NT2/D1 (cell line): Measurements from ENCODE around the gene GLT8D1.

Experiments used
- DNase-seq: peaks from one replicate; pipeline ENCODE4 v3.0.0-alpha.2; 2011; ENCODE audit warnings: low read depth, low spot score
- H3K27me3 ChIP-seq: 2 replicates; pipeline ENCODE4 v1.6.0; 2011; ENCODE audit warnings: mild to moderate bottlenecking; ENCODE audit not compliant: insufficient read length, insufficient read depth
- H3K36me3 ChIP-seq: 2 replicates; pipeline ENCODE4 v1.6.1; 2011; ENCODE audit warnings: mild to moderate bottlenecking, low read length, mixed read lengths; ENCODE audit not compliant: insufficient read depth, insufficient read length
- H3K4me1 ChIP-seq: 2 replicates; pipeline ENCODE4 v1.5.1; 2011; ENCODE audit not compliant: insufficient read depth, insufficient read length
- H3K4me3 ChIP-seq: 2 replicates; pipeline ENCODE4 v1.5.1; 2011; ENCODE audit warnings: low read depth; ENCODE audit not compliant: insufficient read length
- H3K9ac ChIP-seq: 2 replicates; pipeline ENCODE4 v1.6.0; 2011; ENCODE audit warnings: low read depth; ENCODE audit not compliant: insufficient read length
- H3K9me3 ChIP-seq: 2 replicates; pipeline ENCODE4 v1.5.1; 2011; ENCODE audit warnings: mild to moderate bottlenecking, low read length; ENCODE audit not compliant: insufficient read depth
- SUZ12 ChIP-seq: IDR thresholded peaks from 2 replicates; pipeline ENCODE4 v1.6.1; 2011; ENCODE audit not compliant: insufficient read length, insufficient read depth; ENCODE audit errors: extremely low read depth
- YY1 ChIP-seq: IDR thresholded peaks from 2 replicates; pipeline ENCODE4 v1.6.1; 2011; ENCODE audit not compliant: insufficient read length, insufficient read depth
- ZNF274 ChIP-seq: IDR thresholded peaks from 2 replicates; pipeline ENCODE4 v1.6.1; 2011; ENCODE audit warnings: mild to moderate bottlenecking, low read depth, low read length

The GLT8D1 gene, protein sequence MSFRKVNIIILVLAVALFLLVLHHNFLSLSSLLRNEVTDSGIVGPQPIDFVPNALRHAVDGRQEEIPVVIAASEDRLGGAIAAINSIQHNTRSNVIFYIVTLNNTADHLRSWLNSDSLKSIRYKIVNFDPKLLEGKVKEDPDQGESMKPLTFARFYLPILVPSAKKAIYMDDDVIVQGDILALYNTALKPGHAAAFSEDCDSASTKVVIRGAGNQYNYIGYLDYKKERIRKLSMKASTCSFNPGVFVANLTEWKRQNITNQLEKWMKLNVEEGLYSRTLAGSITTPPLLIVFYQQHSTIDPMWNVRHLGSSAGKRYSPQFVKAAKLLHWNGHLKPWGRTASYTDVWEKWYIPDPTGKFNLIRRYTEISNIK

DNA sequence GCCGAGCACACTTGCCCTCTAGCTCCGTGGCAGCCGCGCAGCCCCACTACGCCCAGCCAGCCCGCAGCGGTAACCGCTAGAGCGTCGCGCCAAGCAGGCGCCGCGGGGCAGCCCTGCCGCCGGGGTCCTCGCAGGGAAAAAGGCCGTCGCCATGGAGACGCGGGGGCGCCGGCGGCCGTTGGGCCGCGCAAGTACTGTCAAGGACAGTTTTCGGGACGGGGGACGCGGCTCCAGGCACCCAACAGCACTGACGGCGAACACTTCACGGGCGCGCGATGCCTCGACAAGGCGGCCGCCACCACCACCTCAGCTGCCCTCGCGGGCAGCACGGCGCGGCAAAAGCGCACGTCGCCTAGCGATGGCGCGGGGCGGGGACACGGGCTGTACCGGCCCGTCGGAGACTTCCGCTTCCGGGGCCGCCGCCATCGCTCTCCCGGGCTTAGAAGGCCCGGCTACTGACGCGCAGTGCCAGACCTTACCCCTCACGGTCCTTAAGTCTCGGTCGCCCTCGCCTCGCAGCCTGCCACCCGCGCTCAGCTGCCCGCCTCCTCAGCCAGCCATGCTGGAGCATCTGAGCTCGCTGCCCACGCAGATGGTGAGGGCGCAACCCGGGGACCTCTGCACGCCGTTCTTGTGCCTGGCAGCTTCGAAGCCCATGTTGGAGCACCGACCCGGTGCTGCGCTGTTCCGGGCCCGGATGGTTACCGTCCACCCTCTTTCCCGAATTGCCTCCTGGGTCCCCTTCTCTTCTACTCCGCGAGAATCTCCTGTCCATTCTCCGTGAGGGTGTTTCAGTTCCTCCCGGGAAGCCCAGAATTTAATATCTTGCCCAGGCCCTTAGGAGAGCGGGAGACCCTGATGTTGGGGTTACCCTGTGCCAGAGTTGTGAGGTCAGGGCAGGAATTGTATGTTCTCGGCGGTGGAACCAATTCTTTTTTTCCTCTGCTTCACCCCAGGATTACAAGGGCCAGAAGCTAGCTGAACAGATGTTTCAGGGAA, at the start of gene GLT8D1, which contains the start of gene SPCS1:
Gene GLT8D1, minus strand, starts transcription at position 104 of the 999 bp plus-strand sequence. CDS start 5,331 bp downstream, outside the sequence.
Gene SPCS1, plus strand, starts transcription at position 419 of the 999 bp plus-strand sequence. Its CDS starts 141 bp downstream, at position 560.
- peak; percentile 72 for DNase-seq
- H3K4me1 ChIP-seq, result peaks cover 2% of the 10 kb centered on the region
- peaks cover 38% of the 10 kb centered on the region for H3K36me3 ChIP-seq
- peak within 1 kb of the TSS; percentile 97 for H3K9ac ChIP-seq
- TF ChIP-seq YY1 (peak; percentile 63), SUZ12 (no peak)
- H3K27me3 ChIP-seq, result no peaks in the 10 kb centered on the region
- H3K4me3 ChIP-seq, result peak within 1 kb of the TSS; percentile 98
- no peaks in the 10 kb centered on the region for H3K9me3 ChIP-seq

DNA sequence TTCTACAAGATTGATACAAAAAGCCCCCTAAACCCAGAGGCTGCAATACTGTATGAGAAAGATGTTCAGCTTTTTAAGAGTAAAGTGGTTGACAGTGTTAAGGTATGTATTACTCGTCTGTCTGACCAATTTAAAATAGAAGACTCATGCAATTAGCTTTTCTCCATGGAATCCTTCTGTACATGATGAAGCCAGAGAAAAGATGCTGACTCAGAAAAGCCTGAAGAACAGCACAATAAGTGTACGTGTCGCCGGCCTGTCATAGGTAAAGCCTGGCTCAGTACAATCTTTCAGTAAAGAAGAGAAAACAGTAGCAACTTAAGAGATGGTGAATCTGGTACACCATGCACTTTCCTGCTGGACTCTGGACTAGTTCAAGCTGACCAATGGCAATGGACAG, 48.8 kb upstream of the GLT8D1 start:
- no peaks in the 10 kb centered on the region for H3K27me3 ChIP-seq
- H3K4me1 ChIP-seq, result no peaks in the 10 kb centered on the region
- peaks cover 72% of the 10 kb centered on the region for H3K36me3 ChIP-seq
- DNase-seq, result no peak
- no peak overlapping the region for H3K4me3 ChIP-seq
- H3K9ac ChIP-seq, result no peak overlapping the region
- TF ChIP-seq ZNF274 (no peak), YY1 (no peak), SUZ12 (no peak)
- H3K9me3 ChIP-seq, result no peaks in the 10 kb centered on the region

DNA sequence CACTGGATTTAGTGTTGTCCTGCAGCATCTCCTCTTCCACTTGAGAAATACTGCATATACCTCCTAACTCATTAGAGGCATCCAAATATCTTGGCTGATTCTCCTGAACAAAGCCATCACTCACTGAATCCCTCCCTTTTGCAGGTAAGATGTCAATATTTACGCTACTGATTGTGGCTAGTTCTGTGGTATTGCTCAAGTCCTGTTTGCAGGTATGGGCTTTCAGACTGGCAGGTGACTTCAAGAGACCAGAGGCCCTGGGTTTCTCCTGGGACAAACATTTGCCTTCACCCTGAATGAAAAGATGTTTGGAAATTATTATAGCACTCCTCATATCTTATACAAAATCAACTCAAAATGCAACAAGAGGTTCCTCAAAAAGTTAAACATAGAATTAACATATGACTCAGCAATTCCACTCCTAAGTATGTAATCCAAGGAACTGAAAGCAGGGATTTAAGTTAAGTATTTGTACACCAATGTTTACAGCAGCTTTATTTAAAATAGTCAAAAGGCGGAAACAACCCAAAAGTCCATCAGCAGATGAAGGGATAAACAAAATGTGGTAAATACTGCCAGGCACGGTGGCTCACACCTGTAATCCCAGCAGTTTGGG, 46.6 kb upstream of the GLT8D1 start:
- no peak for DNase-seq
- no peaks in the 10 kb centered on the region for H3K9me3 ChIP-seq
- TF ChIP-seq ZNF274 (no peak), SUZ12 (no peak), YY1 (no peak)
- no peak overlapping the region for H3K4me3 ChIP-seq
- peaks cover 75% of the 10 kb centered on the region for H3K36me3 ChIP-seq
- no peaks in the 10 kb centered on the region for H3K4me1 ChIP-seq
- no peaks in the 10 kb centered on the region for H3K27me3 ChIP-seq
- no peak overlapping the region for H3K9ac ChIP-seq

DNA sequence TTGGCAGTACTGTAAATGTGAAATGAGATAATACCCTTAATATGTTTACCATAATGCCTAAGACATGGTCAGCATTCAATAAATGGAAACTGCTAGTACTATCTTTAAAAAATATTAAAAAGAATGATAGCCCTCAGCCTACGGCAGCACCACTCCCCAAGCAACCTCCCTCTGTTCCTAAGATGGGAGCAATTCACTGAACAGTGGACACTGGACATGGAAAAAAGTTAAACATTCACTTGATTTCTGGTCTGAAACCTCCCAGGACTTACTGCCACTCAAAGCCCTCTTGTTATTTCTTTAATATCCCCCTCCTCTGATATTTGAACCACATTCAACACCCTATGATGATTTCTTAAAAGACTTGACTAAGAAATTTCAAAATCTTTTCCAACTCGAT, 38.1 kb upstream of the GLT8D1 start:
- no peak overlapping the region for H3K9ac ChIP-seq
- H3K4me3 ChIP-seq, result no peak overlapping the region
- peaks cover 87% of the 10 kb centered on the region for H3K36me3 ChIP-seq
- H3K9me3 ChIP-seq, result no peaks in the 10 kb centered on the region
- no peak for DNase-seq
- no peaks in the 10 kb centered on the region for H3K4me1 ChIP-seq
- no peaks in the 10 kb centered on the region for H3K27me3 ChIP-seq
- TF ChIP-seq SUZ12, result no peak
- no peak for TF ChIP-seq YY1
- no peak for TF ChIP-seq ZNF274

DNA sequence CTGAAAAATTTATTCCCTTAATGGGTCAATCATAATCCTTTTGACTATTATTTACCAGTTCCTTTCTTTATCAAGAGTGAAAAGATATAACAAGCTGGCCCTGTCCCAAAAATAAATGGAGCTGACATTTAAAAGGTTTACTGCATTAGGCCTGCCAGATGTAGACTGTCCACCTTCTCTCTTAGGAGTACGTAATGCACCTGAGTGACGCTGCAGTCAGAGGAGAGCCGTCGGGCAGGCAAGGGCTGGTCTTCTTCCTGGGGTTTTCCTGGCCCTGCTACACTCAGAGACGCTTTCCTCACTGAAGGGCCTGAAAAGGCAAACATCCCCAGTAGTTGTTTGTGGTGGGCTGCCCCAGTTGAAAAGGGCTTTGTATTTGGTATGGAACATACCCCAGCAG, 37.6 kb upstream of the GLT8D1 start:
- Histone ChIP-seq H3K36me3 (peaks cover 86% of the 10 kb centered on the region), H3K27me3 (no peaks in the 10 kb centered on the region), H3K9me3 (no peaks in the 10 kb centered on the region), H3K4me3 (no peak overlapping the region), H3K9ac (no peak overlapping the region), H3K4me1 (no peaks in the 10 kb centered on the region)
- TF ChIP-seq SUZ12 (no peak), YY1 (no peak), ZNF274 (no peak)
- DNase-seq, result no peak

DNA sequence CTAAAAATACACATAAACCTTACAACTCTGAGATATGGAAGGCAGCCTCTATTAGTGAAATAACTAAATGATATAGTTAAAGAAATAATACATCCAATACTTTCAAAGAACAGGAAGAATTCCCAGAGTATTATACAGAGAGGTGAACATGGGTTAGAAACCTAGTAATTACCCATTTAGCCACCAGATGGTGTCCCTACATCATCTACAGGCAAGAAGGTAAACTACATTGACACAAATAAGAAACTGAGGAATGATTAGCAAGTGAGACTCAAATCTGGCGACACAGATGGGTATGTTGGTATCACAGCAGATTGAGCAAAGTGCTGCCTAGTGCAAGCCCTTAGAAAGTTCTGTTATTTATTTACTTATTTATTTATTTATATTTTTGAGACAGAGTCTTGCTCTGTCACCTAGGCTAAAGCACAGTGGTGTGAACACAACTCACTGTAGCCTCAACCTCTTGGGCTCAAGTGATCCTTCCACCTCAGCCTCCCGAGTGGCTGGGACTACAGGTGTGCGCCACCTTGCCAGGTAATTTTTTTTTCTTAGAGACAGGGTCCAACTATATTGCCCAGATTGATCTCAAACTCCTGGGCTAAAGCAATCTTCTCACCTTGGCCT, 36.9 kb upstream of the GLT8D1 start:
- TF ChIP-seq YY1, result no peak
- no peak for TF ChIP-seq ZNF274
- TF ChIP-seq SUZ12, result no peak
- Histone ChIP-seq H3K4me1 (no peaks in the 10 kb centered on the region), H3K9me3 (no peaks in the 10 kb centered on the region), H3K9ac (no peak overlapping the region), H3K27me3 (no peaks in the 10 kb centered on the region), H3K36me3 (peaks cover 87% of the 10 kb centered on the region), H3K4me3 (no peak overlapping the region)
- DNase-seq, result peak; percentile 15
